Endothelial cell of umbilical vein (primary cell): Measurements from ENCODE around the gene SIRPG. TPM values are rescaled to one million over a fixed set of nuclear protein-coding genes. Genes with fewer than 3 reads are reported as not detected.

ENCODE experiments used
- BruUV-seq: library from RNA; stranded (reverse); fragments of 400-500 nt; replicated peaks from 2 replicates; lab custom pipeline; 2021; lab: Mats Ljungman, UMichigan
- CTCF ChIA-PET: fragments of 300-600, 350-600 bp; sonication (Branson Sonifier 250); formaldehyde crosslinking; loops from one replicate; lab custom pipeline; 2021; ENCODE audit warnings: antibody characterized with exemption, inconsistent platforms; lab: Charles Lee
- POLR2A ChIA-PET: fragments of 300-600, 350-600 bp; sonication (Branson Sonifier 250); formaldehyde crosslinking; loops from one replicate; lab custom pipeline; 2021; ENCODE audit warnings: antibody characterized with exemption, inconsistent platforms; lab: Charles Lee
- DNase-seq: peaks from one replicate; pipeline ENCODE4 v3.0.0-alpha.2; 2011; ENCODE audit warnings: low read depth, low spot score
- FAIRE-seq: peaks from 2 replicates; lab custom pipeline; 2011; peaks lifted over from hg19 to GRCh38; lab: Jason Lieb, UNC
- H2AFZ ChIP-seq: 2 replicates; pipeline ENCODE4 v1.6.0; 2012; ENCODE audit warnings: low read depth, low read length, control low read depth, inconsistent platforms
- H3K27ac ChIP-seq: 2 replicates; pipeline ENCODE4 v1.5.1; 2011; ENCODE audit warnings: low read depth, mild to moderate bottlenecking, control low read depth, low read length, moderate library complexity; ENCODE audit not compliant: insufficient read depth
- H3K27me3 ChIP-seq, 2 experiments: 2 replicates each; pipeline versions ENCODE4 v1.6.0 to v1.6.1; 2011; ENCODE audit warnings: low read length in 2 of 2, mixed read lengths in 1 of 2; ENCODE audit not compliant: control insufficient read depth in 2 of 2, insufficient read depth in 2 of 2
- H3K36me3 ChIP-seq, 2 experiments: 2 replicates in 1 of 2; 3 replicates in 1 of 2; pipeline ENCODE4 v1.5.1; 2011; ENCODE audit warnings: low read length in 2 of 2, mild to moderate bottlenecking in 1 of 2, moderate library complexity in 1 of 2; ENCODE audit not compliant: control insufficient read depth in 2 of 2, insufficient read depth in 2 of 2; ENCODE audit errors: extremely low read depth in 1 of 2
- H3K4me1 ChIP-seq: 3 replicates; pipeline ENCODE4 v1.5.1; 2011; ENCODE audit warnings: mild to moderate bottlenecking, low read length; ENCODE audit not compliant: control insufficient read depth, insufficient read depth; ENCODE audit errors: extremely low read depth
- H3K4me2 ChIP-seq: 2 replicates; pipeline ENCODE4 v1.6.1; 2011; ENCODE audit warnings: low read length, control low read depth, mixed read lengths; ENCODE audit not compliant: insufficient read depth
- H3K4me3 ChIP-seq, 3 experiments: fragments of 200-600 bp in 1 of 3; sonication (generic), shearing (Covaris generic) in 1 of 3; replicated peaks in 1 of 3; 2 replicates each; pipeline ENCODE4 v1.5.1; 2011 to 2016; ENCODE audit warnings: control low read depth in 3 of 3, low read length in 3 of 3, mild to moderate bottlenecking in 2 of 3, inconsistent platforms in 1 of 3, low read depth in 1 of 3, moderate library complexity in 1 of 3; ENCODE audit not compliant: insufficient read depth in 1 of 3
- H3K79me2 ChIP-seq: 2 replicates; pipeline ENCODE4 v1.6.0; 2012; ENCODE audit warnings: low read length, inconsistent platforms; ENCODE audit not compliant: control insufficient read depth, insufficient read depth
- H3K9ac ChIP-seq: replicated peaks from 2 replicates; pipeline ENCODE3; 2011; ENCODE audit warnings: low read length, control low read depth; ENCODE audit not compliant: insufficient read depth; ENCODE audit errors: extremely low read depth
- H3K9me1 ChIP-seq: replicated peaks from 3 replicates; pipeline ENCODE4 v1.6.0; 2011; ENCODE audit warnings: mild to moderate bottlenecking, low read length; ENCODE audit not compliant: control insufficient read depth, insufficient read depth; ENCODE audit errors: extremely low read depth
- H3K9me3 ChIP-seq: replicated peaks from 2 replicates; pipeline ENCODE4 v1.5.1; 2012; ENCODE audit warnings: low read length, inconsistent platforms; ENCODE audit not compliant: control insufficient read depth, insufficient read depth
- H4K20me1 ChIP-seq: replicated peaks from 2 replicates; pipeline ENCODE3; 2011; ENCODE audit warnings: mild to moderate bottlenecking, low read length; ENCODE audit not compliant: control insufficient read depth, insufficient read depth; ENCODE audit errors: extremely low read depth
- EZH2 ChIP-seq: IDR thresholded peaks from 2 replicates; pipeline ENCODE4 v1.6.1; 2012; ENCODE audit warnings: borderline replicate concordance, low read depth, mild to moderate bottlenecking, moderate library complexity, low read length, inconsistent platforms; ENCODE audit not compliant: severe bottlenecking
- FOS ChIP-seq: IDR thresholded peaks from 2 replicates; pipeline ENCODE4 v1.6.1; 2011; ENCODE audit warnings: mild to moderate bottlenecking, low read length, moderate library complexity, borderline replicate concordance; ENCODE audit not compliant: insufficient read depth
- GATA2 ChIP-seq: IDR thresholded peaks from 2 replicates; pipeline ENCODE4 v1.7.0; 2011; ENCODE audit warnings: low read depth, mild to moderate bottlenecking, moderate library complexity, mixed read lengths, low read length; ENCODE audit not compliant: insufficient read length, insufficient read depth
- JUN ChIP-seq: IDR thresholded peaks from 2 replicates; pipeline ENCODE4 v1.6.1; 2011; ENCODE audit warnings: borderline replicate concordance, low read depth; ENCODE audit not compliant: insufficient read length, insufficient read depth
- MYC ChIP-seq: IDR thresholded peaks from one replicate; pipeline ENCODE4 v1.6.1; 2011; ENCODE audit warnings: mild to moderate bottlenecking, low read depth, low read length
- POLR2A ChIP-seq: IDR thresholded peaks from 2 replicates; pipeline ENCODE4 v1.6.1; 2012; ENCODE audit warnings: low read depth, mild to moderate bottlenecking, control low read depth, low read length
- POLR2AphosphoS5 ChIP-seq: IDR thresholded peaks from 2 replicates; pipeline ENCODE4 v1.6.1; 2012; ENCODE audit warnings: low read depth, mild to moderate bottlenecking, control low read depth, low read length, moderate library complexity; ENCODE audit not compliant: insufficient read depth
- dilution Hi-C: fragments of 300-500 bp; cut with MboI; formaldehyde crosslinking; loops from one replicate; pipeline ENCODE4 v1.15.0; 2019; ENCODE audit warnings: low sequenced_read_pairs; ENCODE audit not compliant: extremely low pct_ligation_motif_present
- intact Hi-C: fragments of 100-400 bp; cut with micrococcal nuclease; formaldehyde crosslinking; loops from one replicate; pipeline ENCODE4 v1.10.0; 2022
- polyA plus RNA-seq, 4 experiments: library from polyadenylated mRNA; depleted of rRNA in 3 of 4; stranded (reverse) in 3 of 4; unstranded in 1 of 4; fragments of >200 nt; gene quantifications; 2 replicates each; pipeline versions ENCODE4 v1.2.1 to v1.2.3, GENCODE V29; 2011 to 2012; ENCODE audit warnings: missing spikeins in 1 of 4
- total RNA-seq: library from RNA; stranded (reverse); gene quantifications from 2 replicates; pipeline ENCODE4 v1.2.3, GENCODE V29; 2021
- TF ChIP-seq, protein P1 (sequence below): IDR thresholded peaks from 2 replicates; pipeline ENCODE4 v1.6.1; 2011; ENCODE audit not compliant: insufficient read depth, insufficient read length
- TF ChIP-seq, protein P2 (sequence below), 2 donors: IDR thresholded peaks; 1 replicate in 1 of 2; 2 replicates in 1 of 2; pipeline ENCODE4 v1.5.1; 2011; ENCODE audit warnings: low read length in 2 of 2, mild to moderate bottlenecking in 2 of 2, moderate library complexity in 2 of 2, control low read depth in 1 of 2, inconsistent platforms in 1 of 2, low read depth in 1 of 2; ENCODE audit not compliant: insufficient read depth in 1 of 2; ENCODE audit errors: extremely low read depth in 1 of 2

Gene SIRPG
- total and polyA plus RNA-seq, 2 donors (not counting 3 experiments of a cell fraction or from before 2014, with no cell fraction given): not detected

DNA sequence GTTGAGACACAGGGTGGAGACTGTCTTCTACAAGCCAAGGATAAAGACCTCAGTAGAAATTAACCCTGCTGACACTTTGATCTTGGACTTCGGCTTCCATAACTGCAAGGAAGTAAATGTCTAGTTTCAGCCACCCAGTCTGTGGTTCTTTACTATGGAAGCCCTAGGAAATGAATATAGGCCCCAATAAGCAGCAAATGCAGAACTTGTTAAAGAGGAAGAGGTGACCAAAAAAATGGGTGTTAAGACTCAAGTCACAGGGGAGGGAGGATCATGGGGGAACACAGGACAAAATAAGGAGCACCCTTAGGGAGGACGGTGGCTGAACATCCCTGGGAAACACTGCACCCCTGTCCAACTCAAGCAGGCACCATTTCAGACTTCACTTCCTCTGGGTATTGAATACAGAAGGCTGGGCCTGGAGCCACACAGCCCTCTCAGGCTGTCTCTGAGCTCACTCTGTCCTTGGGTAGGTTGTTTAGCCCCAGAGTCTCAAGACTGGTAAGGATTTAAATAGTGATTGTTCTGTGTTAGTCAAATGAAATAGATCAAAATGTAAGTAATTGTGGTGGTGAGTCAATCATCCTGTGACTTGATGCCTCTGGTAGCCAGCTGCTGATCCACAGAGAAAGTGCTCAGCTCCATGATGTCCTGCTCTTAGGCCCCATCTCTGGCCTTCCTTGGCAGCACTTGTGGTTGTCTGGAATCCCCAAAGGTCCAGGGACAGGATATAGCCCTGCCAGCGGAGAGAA is 69.6 kb downstream of the SIRPG start:
- POLR2A ChIA-PET: no interaction called here
- intact Hi-C loops (no loop called here), dilution Hi-C loops (no loop called here)
- H3K4me2 ChIP-seq: no peak overlapping the region
- H2AFZ ChIP-seq: no peak overlapping the region
- H3K4me1 ChIP-seq: no peaks in the 10 kb centered on the region
- H3K36me3 ChIP-seq: no peaks in the 10 kb centered on the region
- no peak overlapping the region for H3K27ac ChIP-seq
- H3K79me2 ChIP-seq: no peaks in the 10 kb centered on the region
- CTCF ChIA-PET: interaction anchor here (1.0 to 1.4 kb wide), 3 partner anchors 26 to 212 kb away, joined by 3 to 6 read pairs (median 6); no protein-coding TSS in a partner anchor
- FAIRE-seq: no peak
- H3K4me3 ChIP-seq: no peak overlapping the region
- no peaks in the 10 kb centered on the region for H3K27me3 ChIP-seq
- no peak for DNase-seq
- no peak overlapping the region for H3K9ac ChIP-seq
- no peaks in the 10 kb centered on the region for H3K9me3 ChIP-seq
- no peaks in the 10 kb centered on the region for H3K9me1 ChIP-seq
- TF ChIP-seq POLR2A (no peak), MYC (no peak), POLR2AphosphoS5 (no peak), FOS (no peak), JUN (no peak), GATA2 (no peak), EZH2 (no peak)
- TF ChIP-seq, protein P1, sequence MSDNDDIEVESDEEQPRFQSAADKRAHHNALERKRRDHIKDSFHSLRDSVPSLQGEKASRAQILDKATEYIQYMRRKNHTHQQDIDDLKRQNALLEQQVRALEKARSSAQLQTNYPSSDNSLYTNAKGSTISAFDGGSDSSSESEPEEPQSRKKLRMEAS: no peak
- TF ChIP-seq, protein P2, sequence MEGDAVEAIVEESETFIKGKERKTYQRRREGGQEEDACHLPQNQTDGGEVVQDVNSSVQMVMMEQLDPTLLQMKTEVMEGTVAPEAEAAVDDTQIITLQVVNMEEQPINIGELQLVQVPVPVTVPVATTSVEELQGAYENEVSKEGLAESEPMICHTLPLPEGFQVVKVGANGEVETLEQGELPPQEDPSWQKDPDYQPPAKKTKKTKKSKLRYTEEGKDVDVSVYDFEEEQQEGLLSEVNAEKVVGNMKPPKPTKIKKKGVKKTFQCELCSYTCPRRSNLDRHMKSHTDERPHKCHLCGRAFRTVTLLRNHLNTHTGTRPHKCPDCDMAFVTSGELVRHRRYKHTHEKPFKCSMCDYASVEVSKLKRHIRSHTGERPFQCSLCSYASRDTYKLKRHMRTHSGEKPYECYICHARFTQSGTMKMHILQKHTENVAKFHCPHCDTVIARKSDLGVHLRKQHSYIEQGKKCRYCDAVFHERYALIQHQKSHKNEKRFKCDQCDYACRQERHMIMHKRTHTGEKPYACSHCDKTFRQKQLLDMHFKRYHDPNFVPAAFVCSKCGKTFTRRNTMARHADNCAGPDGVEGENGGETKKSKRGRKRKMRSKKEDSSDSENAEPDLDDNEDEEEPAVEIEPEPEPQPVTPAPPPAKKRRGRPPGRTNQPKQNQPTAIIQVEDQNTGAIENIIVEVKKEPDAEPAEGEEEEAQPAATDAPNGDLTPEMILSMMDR (IDR thresholded peaks at IDR 0.05; ENCODE audit: extremely low read depth in 1 of 2, insufficient read depth in 1 of 2, low read depth in 1 of 2, low read length in 2 of 2): no peak
- no TSS peak for BruUV-seq
- H4K20me1 ChIP-seq: no peaks in the 10 kb centered on the region
